GF-D8 (cell line): Measurements from ENCODE around the gene INPP5J.
"Not testable (repeated sequence)": the region's sequence is repeated elsewhere in the genome, so short reads cannot be mapped to it uniquely, and the experiment has no call there.

ENCODE experiments used
- DNase-seq: peaks from one replicate; lab custom pipeline; 2025; lab: John Stamatoyannopoulos, UW

The INPP5J gene

DNA sequence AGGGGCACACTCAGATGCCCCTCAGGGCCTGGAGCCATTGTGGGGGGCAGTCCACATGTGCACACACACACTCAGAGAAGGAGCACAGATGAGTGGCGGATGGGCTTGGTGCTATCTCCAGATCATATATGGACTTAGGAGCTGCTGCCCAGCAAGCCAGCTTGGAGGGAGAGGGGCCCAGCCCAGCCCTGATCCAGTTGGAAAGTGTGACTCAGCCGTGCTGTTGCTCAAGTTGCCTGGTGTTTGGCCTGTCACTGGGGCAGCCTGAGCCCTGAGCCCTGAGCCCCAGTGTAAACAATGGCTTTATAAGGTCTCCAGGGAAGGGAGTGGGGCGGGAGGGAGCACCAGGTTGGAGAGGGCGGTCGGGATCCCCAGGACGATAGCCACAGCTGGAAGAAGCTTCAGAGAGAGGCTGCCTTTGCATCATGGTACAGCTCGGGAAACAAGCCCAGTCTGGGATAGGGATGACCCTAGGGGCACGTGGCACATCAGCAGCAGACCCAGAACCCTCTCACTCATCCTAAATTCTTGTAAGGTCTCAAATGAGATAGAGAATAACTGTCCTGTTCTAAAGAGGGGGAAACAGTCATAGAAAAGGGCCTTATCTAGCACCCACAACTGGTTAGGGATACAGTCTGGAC lies 20.2 kb upstream of the INPP5J start:
- DNase-seq, result no peak

DNA sequence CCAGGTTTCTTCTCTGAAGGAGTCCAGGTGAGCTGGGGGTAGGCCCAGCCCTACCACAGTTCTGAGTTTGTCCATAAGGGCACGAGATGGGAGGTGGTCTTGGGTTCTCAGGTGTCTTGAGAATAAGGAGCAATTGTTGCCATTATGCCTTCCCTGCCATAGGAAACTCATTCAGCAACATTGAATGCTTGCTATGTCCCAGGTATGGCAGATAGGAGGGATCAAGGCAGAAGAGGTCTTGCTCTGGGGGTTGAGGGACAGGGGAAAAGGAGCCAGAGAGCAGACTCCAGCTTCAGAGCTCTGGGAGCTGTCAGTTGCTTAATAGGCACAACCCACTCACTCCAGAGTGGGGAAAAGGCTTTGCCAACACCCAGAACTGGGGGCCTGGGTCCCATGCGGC lies 19.7 kb upstream of the INPP5J start:
- DNase-seq, result no peak

DNA sequence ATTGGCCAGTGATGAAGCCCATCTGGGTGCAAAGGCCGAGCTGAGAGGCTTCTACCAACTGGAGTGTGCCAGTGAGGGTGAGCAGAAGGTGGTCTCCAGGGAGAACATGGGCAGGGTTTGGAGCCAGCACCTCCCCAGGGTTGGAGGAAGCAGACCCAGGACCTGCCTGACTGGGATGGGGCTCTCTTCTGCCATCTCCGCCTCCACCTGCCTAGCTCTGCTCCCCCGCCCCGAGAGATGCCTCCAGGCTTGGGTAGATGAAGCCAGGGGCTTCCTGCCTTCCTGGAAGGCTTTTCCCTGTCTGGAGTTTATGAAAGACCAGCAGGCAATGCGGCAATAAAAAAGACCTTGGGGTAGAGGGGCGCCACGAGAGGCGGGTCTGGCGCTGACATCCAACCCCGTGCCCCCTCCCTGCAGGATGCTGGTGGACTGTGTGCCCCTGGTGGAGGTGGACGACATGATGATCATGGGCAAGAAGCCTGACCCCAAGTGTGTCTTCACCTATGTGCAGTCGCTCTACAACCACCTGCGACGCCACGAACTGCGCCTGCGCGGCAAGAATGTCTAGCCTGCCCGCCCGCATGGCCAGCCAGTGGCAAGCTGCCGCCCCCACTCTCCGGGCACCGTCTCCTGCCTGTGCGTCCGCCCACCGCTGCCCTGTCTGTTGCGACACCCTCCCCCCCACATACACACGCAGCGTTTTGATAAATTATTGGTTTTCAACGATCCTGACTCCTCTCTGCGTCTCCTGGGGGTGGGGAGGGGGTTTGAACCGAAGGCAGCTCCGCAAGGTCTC lies 18.7 kb upstream of the INPP5J start:
- DNase-seq, result no peak

DNA sequence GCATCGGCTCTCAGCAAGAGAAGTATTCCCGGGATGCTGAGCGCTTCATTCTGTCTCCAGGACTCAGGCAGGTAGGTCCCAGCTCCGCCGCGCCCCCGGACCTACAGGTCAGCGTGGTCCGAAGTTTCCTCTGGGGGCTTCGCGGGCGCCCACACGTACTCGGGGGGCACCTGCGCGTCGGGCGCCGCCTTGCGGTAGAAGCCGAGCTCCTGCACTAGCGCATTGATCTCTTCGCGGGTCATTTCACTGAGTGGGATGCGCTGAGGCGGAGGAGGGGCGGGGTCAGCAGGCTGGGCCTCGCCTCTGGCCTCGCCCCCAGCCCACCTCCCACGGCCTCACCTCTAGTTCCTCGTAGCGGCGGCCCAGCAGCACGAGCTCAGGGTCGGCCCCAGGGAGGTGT lies 17.9 kb upstream of the INPP5J start:
- no peak for DNase-seq

DNA sequence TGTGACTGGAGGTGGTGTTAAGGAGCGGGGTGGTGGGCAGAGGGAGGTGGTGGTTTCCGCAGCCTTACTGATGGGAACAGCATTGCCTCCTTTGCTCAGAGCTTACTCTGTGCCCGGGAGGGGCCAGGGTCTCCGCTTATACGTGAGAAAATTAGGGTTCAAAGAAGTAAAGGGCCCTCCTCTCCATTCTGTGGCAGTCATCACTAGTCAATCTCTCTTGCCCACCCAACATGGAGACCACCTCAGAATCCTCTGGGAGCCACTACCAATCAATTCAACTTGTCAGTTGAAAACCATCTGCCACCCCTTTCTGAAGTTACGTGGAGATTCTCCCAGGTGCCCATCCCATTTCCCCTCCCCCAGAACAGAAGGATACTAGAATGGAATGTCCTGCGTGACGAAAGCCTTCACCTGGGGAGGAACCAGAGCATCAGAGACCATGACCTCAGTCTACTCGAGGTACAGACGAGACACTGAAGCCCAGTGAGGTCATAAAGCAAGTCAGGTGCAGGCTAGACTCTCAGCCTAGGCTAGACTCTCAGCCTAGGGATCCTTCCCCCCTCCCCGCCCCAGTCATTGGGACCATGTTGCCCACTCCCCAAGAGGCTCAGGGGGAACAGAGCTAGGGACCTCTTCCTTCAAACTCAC lies 17.4 kb upstream of the INPP5J start:
- DNase-seq, result no peak

DNA sequence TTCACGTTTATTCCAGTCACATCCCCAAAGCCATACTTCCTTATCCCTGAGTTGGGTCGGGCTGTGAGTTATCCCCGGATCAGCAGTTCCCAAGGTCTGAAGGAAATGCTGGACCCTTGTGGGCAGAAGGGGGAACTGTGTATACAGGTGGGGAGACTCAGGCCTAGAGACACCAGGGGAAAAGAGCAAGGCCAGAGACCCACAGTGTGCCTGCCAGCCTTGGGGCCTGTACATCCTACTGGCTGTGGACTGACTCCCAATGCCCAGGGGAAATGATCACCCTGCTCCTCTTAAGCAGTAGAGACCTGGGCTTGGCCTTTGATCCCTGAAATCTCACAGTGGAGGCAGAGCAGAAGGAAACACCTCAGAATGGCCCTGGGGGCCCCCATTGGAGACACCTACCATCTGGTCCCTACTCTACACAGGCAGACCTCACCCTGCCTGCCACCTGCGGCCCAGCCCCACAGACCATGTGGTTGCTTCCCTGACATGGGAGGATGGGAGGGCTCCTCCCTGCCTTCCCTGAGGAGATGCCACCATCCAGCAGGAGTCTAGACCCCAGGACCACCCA lies 16.7 kb upstream of the INPP5J start:
- DNase-seq, result no peak

DNA sequence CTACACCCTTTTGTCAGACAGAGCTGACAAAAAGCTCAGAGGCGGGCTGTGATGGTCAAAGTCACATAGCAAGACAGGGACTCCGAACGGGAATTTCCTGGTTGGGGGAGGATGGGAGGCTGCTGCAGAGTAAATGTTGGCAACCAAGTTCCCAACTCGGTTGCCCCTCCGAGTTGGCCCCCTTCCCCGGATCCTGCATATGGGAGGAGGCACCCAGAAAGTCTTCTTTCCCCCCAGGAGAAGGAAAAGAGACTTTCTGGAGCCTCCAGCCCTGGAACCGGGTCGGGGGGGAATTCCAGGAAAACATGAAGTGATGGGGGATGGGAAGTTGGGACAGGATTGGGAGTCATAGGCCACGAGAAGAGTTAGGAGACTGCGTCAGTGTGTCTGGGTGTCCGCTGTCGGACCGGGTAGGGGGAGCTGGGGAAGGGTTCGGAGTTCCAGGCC lies 16.0 kb upstream of the INPP5J start:
- no peak for DNase-seq

DNA sequence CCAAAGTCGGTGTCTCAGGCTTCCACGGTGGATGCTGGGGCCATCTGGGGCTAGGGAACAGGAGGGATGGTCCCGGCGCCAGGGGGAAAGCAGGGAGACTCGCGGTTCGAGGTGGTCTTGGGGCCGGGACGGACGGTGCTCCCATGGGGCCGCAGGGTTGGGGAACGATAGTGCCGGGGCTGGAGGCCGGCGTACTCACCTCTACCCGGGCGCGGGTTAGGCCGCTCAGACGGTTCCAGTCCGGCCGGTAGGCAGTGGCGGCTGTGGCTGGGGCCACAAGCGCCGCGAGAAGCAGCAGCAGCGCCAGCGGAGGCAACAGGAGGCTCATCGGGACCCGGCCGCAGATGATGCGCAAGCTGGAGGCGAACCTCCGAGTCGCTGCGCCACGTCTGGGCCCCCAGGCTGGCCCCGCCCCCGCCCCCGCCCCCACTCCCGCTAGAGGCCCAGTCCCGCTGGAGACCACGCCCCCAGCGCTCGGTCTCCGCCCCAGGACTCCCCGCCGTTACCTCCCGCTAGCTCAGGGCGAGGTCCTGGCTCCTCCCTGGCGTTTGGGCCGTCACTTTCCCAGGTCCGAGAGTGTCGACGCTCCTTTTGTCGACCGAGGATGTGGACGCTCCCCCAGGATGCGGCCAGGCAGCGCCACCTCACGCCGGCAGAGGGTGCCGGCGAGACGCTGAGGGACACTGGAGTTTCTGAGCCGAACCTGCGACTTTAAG lies 15.4 kb upstream of the INPP5J start, which contains the start of gene SELENOM:
TSS of gene SELENOM (minus strand) at position 391 of the 716 bp plus-strand sequence. CDS start at position 328, 63 bp downstream.
- no peak for DNase-seq

DNA sequence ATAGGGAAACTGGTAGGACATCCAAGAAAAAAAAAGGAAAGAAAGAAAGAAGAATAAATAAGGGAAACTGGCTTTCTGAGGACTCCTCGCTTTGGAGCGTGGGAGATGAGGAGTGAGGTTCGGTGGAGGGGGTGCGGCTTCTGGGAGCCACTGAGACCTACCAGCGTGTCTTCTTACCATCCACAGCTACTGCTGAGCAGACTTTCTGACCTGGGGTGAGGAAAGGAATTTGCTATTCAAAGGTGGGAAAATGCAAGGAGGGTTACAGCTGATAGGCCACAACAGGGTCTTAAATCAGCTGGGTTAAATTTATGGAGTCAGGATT lies 14.9 kb upstream of the INPP5J start:
- no peak for DNase-seq

DNA sequence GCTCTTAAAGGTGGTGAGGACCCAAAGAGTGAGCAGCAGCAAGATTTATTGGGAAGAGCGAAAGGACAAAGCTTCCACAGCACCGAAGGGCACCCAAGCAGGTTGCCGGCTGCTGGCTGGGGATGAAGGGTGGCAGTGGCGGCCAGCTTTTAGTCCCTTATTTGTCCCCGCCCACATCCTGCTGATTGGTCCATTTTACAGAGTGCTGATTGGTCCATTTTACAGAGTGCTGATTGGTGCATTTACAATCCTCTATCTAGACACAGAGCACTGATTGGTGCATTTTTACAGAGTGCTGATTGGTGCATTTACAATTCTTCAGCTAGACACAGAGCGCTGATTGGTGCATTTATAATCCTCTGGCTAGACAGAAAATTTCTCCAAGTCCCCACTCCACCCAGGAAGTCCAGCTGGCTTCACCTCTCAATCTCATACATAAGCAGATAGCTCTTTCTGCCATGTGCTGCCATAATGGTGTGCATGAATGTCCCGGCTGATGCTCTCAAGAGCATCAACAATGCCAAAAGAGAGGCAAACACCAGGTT lies 10.1 kb upstream of the INPP5J start:
- DNase-seq, result not testable (repeated sequence)

DNA sequence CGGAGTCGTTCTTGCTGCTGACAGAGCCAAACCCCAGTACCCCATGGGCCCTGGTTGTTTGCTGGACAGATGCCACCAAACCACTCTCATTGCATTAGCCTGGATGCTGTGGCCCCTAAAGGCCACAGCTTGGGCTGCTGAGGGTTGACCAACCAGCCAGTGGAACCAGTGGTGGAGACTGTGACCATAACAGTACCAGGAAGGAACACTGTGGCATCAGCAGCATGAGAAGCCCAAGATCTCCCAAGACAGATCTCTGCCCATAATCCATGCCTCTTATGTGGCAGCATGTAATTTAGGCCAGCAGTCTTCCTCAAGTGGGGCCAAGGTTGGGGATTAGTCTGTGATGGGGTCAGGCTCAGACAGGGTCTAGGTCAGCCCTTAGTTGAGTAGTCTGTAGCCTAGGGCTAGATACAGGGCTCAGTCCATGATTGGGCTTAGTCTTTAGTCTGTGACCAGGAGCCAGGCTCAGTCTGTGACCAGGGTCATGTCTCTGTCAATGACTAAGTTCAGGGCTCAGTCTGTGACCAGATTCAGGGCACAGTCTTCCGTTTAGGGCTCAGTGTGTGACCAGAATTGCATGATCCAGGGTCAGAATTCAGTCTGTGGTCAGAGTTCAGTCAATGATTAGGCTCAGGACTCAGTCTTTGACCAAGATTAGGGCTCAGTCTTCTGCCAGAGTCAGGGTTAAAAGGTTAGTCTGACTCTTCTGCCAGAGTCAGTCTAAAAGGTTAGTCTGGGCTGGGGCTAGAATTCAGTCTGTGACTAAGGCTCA lies 4.5 kb upstream of the INPP5J start:
- no peak for DNase-seq

DNA sequence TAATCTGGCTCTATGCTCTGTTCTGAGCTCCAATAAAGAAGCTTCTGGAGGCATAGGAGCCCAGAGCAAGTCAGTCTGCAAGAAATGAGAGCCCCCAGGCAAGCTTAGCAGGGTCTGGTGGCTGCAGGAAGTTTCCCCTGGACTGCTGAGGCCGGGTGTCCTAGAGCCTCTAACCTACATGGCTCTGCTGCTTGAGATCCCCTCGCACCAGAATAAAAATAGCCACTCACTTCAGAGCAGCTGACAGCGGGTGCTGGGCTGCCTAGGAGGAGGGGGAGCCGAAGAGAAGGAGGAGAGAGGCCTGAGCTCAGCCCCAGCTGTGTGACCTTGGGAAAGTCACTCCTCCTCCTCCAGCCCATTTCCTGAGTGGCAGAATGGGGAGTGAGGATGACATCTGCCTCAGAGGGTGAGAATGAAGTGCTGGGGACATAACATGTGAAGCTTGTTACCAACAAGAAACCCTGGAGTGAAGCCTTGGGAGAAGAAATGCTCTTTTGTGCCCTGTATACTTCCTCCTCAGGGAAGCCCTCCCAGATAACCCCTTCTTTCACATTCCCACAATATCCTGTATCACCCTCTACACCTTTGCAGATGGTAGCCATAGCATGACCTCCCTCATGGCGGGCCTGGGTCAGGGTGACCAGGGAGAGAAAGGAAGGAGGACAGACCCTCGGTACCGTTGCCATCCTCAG lies 3.6 kb upstream of the INPP5J start:
- DNase-seq, result no peak

DNA sequence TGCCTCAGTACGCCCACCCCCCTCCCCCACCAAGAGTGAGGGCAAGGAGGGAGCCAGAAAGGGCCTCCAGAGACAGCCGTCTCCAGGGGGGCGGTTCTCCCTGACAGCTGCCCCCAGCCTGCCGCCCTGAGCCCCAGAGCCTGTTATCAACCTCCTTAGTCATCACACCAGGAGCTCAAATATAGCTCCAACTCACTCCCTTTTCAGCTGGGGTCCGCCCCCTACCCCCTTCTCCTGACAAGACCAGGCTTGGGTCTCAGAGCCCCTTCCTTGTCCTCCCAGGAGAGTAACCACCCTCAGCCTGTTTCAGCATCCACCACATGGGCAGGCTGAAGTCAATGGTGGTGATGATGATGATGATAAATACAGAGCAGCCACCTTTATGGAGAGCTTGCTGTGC lies 2.5 kb upstream of the INPP5J start:
- DNase-seq, result no peak

DNA sequence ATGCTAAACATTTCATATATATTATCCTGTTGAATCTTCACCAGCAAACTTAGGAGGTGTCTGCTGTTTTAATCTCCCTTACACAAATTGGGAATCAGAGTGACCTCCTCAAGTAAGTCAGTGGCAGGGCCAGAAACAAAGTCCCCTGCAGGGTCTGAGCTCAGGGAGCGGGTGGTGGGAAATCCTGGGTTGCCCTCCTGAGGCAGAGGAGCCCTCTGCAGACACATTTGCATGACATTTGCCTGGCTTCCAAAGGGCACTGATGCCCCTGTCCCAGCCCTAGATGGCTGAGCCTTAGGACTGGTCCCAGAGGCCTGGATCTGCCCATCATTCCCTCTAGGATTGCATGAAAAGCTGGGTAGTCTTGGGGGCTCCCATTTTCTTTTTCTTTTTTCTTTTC lies 2.1 kb upstream of the INPP5J start:
- no peak for DNase-seq

DNA sequence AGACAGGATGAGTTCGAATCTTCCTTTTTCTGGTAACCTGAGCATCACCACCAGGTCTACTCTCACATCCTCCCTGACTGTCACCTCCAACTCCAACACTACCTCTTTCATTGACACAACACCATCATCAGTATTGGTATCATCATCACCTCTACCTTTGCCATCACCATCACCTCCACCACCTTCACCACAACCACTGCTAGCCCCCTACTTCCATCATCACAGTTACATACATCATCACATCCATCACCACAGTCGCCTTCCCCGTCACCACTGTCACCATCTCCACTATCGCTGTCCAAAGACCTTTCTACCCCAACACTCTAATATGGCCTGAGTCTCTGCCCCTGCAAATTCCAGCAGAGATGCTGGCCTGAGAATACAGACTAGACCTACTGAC lies 1.4 kb upstream of the INPP5J start:
- no peak for DNase-seq

DNA sequence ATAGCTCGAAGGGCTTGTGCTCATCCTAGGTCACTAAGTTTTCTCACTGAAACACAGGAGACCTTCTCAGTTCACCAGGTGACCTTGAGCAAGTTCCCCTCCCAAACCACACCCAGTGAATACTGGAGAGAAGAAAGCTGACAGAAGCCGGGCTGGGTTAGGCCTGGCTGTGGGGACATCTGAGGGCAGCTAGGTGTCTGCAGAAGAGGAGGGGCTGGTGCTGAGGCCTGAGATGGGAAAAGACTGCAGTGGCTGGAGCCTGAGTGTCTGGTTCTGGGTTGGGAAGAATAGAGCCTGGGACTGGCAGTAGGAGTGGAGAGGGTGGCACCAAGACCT lies 602 bp upstream of the INPP5J start:
- no peak for DNase-seq

DNA sequence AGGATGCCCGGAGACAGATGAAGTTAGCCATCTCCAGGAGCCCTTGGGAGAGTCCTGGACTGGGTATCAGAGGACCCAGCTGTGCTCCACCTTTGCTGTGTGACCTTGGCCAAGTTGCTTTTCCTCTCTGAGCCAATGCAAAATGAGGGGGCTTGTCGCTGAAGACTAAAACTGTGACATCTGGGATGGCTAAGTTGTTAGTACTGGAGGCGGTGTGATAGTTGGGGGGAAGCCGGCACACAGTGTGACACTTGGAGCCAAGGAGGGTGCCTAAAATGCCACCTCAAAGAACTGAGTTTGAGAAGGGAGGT lies 481 bp downstream of the INPP5J start:
- DNase-seq, result no peak

DNA sequence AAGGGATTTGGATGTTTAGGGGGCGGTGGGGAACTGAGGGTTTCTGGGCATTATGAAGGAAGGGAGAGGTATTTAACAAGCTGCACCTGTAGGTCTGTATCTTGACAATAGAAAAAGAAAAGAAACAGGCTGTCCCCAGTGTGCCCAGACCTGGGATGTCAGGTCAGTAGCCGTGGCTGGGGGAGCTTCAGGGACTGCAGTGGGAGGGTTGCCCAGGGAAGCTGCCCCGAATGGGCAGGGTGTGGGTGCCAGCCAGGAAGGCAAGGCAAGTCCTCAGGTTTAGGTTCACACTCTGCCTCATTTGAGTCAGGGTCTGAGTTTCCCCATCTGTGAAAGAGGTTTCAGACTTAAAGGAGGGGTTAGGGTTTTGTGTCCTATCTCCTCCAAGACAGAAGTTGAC lies 1.5 kb downstream of the INPP5J start:
- DNase-seq, result no peak

DNA sequence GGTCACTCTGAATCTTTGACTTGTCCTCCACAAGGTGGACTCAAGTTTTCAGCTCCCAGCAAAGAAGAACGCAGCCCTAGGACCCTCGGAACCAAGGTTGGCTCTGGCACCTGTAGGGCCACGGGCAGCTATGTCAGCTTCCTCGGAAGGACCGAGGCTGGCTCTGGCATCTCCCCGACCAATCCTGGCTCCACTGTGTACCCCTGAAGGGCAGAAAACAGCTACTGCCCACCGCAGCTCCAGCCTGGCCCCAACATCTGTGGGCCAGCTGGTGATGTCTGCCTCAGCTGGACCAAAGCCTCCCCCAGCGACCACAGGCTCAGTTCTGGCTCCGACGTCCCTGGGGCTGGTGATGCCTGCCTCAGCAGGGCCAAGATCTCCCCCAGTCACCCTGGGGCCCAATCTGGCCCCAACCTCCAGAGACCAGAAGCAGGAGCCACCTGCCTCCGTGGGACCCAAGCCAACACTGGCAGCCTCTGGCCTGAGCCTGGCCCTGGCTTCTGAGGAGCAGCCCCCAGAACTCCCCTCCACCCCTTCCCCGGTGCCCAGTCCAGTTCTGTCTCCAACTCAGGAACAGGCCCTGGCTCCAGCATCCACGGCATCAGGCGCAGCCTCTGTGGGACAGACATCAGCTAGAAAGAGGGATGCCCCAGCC lies 2.2 kb downstream of the INPP5J start:
- no peak for DNase-seq

DNA sequence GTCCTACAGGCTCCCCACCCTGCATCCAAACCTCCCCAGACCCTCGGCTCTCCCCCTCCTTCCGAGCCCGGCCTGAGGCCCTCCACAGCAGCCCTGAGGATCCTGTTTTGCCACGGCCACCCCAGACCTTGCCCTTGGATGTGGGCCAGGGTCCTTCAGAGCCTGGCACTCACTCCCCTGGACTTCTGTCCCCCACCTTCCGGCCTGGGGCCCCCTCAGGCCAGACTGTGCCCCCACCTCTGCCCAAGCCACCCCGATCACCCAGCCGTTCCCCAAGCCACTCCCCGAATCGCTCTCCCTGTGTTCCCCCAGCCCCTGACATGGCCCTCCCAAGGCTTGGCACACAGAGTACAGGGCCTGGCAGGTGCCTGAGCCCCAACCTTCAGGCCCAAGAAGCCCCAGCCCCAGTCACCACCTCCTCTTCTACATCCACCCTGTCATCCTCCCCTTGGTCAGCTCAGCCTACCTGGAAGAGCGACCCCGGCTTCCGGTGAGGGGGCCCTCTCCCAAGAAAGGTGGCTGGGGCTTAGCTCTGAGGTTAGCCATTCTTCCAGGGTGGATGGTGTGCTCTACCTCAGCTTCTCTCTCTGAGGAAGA lies 2.9 kb downstream of the INPP5J start:
- no peak for DNase-seq
